GM19467 (cell line): ENCODE data around the gene C1orf21.

Experiments used
- ATAC-seq: cut with Tn5 transposase; IDR thresholded peaks from one replicate; pipeline ENCODE4 v1.9.1; 2021; ENCODE audit warnings: mild to moderate bottlenecking, moderate library complexity; ENCODE audit not compliant: unreplicated experiment

C1orf21 gene

DNA sequence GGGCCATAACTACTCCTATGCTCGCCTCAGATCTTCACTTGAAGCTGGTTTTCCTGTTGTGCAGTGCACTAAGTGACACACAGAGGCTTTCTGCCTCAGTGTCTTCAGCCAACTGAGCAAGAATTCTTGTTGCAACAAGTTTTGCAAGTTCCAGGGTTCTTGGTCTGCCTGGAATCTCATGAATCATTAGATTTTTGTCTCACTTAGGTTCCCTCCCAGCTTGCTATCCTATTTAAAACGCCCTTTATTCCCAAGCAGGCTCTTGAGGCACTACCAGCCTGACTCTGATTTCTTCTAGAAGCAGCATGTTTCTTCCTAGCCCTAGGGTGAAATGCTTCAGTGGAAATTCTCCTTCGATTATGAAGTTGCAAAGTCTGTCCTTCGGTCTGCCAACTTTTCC lies 158.8 kb downstream of the C1orf21 start:
- no peak for ATAC-seq

DNA sequence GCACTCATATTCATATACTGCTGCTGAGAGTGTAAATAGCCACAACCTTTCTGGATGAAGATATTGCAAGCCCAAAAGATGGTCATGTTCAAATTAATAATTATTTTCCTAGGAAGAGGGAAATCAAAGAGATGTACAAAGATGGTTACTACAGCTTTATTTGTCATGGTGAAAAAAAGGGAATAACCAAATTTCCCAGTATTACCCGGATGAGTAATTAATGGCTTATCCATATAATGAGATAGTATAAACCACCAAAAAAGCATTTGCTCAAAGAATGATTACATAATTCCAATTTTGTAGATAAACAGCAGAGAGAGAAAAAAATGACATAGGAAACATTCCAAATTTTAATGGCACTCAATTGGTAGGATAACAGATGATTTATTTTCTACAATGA lies 165.6 kb downstream of the C1orf21 start:
- ATAC-seq, result no peak

DNA sequence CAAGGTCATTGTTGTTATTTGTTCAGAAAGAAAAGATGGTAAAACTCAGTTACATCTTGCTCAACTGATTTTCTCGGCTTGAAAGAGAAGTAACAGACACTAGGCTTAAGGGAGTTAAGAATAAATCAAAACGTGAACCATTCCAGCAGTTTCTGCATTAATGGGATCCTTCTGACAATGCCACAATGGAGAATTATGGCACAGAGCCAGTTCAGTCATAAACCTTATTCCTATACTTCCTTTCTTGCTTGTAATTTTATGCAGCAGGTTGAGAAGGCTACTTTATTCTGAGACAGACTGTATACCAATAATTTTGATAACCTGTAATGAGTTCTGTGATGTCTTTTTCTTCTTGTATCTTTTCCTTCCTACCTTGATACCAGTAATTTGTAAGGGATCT lies 167.0 kb downstream of the C1orf21 start:
- ATAC-seq, result no peak

- ATAC-seq, result no peak
These were observed 169.1 kb downstream of the C1orf21 start for GRCh38 chr1:184555665-184556641.

DNA sequence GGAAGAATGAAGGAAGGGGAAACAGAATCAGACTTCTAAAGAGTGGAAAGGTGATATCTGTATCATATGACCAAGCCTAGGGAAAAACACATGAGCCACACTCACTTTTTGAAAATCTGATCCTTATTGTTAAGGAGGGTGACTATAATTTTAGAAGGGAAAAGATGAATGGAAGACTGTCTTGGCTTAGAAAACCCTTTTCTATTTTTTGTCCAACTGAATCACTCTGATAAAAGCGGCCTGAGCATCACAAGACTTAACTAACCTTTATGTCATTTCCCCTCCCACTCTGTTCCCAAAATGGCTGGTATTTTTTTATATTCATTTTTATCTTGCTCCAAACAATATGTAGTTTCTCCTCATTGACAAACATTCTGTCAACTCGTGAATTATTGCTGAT lies 169.8 kb downstream of the C1orf21 start:
- no peak for ATAC-seq

GRCh38 chr1:184557423-184558347 lies 170.9 kb downstream of the C1orf21 start:
- no peak for ATAC-seq

DNA sequence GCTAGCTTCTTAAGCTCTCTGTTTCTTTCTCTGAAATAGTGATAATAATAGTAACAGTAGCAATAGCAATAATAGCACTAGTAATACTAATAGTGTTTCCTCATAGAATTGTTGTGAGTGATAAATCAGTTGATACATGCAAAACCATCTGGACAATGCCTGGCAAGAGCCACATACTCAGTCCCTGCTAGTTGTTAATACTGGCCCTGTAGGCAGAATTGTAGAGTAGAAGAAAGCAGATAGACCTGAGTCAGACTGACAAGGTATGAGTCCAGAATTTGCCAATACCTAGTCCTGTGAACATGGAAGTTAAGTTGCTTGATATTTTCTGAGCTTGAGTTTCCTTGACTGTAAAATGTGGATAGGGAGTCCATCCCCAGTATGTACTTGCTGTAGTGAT lies 171.9 kb downstream of the C1orf21 start:
- ATAC-seq, result no peak

- no peak for ATAC-seq
These were observed 172.4 kb downstream of the C1orf21 start for GRCh38 chr1:184559117-184559713.

GRCh38 chr1:184562806-184563205 lies 176.0 kb downstream of the C1orf21 start:
- ATAC-seq, result no peak

GRCh38 chr1:184563308-184563707 lies 176.5 kb downstream of the C1orf21 start:
- no peak for ATAC-seq

DNA sequence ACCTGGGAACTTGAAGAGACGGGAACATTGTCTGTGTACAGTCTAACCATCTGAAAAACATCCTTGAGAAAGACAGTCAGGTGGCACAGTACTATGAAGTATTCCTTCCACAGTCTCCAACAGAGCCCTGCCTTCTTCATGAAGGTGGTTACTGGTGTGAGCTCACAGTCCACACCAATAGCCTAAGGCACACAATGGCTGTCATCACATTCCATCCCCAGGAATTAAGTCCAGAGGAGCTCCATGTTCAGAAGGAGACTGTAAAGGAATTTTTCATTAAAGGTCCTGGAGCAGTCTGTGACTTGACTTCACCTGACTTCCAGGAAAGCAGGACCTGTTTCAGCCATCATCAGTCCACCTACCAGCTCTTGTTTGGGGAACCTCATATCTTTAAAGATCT lies 180.2 kb downstream of the C1orf21 start:
- no peak for ATAC-seq

GRCh38 chr1:184567637-184568036 lies 180.8 kb downstream of the C1orf21 start:
- ATAC-seq, result no peak

GRCh38 chr1:184568148-184568547 lies 181.3 kb downstream of the C1orf21 start:
- ATAC-seq, result no peak

GRCh38 chr1:184569106-184569505 lies 182.3 kb downstream of the C1orf21 start:
- ATAC-seq, result no peak

DNA sequence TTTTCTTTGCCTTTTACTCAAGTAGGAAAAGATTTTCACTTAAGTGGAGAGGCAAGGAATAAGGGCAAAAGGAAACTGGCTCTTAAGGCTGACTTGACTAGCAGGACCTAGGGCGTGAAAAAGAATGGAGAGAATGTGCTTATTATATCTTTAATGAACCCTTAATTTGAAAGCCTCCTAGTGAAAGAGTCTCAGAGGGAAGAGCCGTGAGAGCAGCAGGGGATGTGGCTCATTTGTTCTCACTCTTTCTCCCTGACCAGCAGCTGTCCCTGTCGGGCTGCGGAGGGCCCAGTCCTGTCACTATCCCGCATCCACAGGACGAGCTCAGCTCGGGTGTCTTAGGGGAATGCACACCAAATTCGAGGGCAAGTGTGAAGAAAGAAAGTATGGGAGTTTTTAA lies 187.8 kb downstream of the C1orf21 start:
- ATAC-seq, result no peak

GRCh38 chr1:184576822-184577221 lies 190.0 kb downstream of the C1orf21 start:
- ATAC-seq, result no peak

DNA sequence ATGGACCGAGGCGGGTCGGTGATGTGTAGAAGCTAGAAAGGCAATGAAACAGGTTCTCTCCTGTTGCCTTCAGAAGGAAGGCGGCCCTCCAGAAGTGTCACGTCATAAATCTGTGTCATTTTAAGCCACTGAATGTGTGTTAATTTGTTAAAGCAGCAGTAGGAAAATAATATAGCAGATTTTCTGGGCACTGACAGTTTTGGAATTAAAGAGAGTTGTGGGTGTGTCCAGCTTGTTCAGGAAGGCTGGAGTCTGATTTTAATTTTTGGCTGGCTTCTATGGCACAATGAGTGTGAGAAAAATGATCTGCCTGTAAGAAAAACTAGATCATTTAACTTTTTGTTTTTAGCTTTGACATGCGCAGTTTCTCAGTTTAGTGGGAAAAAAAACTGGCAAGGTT lies 190.5 kb downstream of the C1orf21 start:
- no peak for ATAC-seq

DNA sequence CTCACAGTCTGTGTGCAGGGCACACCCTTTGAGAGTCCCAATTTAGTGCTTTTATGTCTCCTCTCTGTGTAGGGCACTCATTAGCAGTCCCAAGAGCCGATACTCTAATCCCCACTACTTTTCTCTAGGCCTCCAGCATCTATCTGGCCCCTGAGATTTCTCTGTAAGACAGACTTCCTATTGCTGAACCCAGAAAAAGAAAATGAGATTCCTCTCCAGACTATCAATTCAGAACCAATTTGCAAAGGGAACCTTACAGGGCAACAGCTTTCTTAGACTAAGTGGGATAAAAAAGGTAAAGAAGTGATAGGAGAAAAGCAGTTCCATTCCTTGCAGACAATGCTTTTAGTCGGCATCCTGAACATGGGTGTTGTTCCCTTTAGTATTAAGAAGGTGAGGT lies 195.6 kb downstream of the C1orf21 start:
- ATAC-seq, result no peak

- ATAC-seq, result no peak
These were observed 197.0 kb downstream of the C1orf21 start for GRCh38 chr1:184583849-184584248.

GRCh38 chr1:184588701-184589100 lies 201.9 kb downstream of the C1orf21 start:
- ATAC-seq, result no peak

- ATAC-seq, result no peak
These were observed 203.4 kb downstream of the C1orf21 start for GRCh38 chr1:184590163-184590750.
